Astrocyte (in vitro differentiated cells and primary cell): ENCODE measurements around the gene FGFR3. TPM values are rescaled to one million over a fixed set of nuclear protein-coding genes. Genes with fewer than 3 reads are reported as not detected.

ENCODE experiments used
- DNase-seq: peaks from one replicate; pipeline ENCODE4 v3.0.0-alpha.2; 2010; ENCODE audit warnings: low read depth
- FAIRE-seq: peaks from 2 replicates; lab custom pipeline; 2011; peaks lifted over from hg19 to GRCh38; lab: Jason Lieb, UNC
- H2AFZ ChIP-seq: 2 replicates; pipeline ENCODE4 v1.6.0; 2012; ENCODE audit warnings: low read depth, low read length, inconsistent platforms
- H3K27ac ChIP-seq: 2 replicates; pipeline ENCODE4 v1.5.1; 2011; ENCODE audit warnings: low read depth, low read length, inconsistent platforms
- H3K27me3 ChIP-seq: 2 replicates; pipeline ENCODE4 v1.6.0; 2011; ENCODE audit warnings: low read length, inconsistent platforms; ENCODE audit not compliant: insufficient read depth
- H3K36me3 ChIP-seq: 2 replicates; pipeline ENCODE4 v1.5.1; 2011; ENCODE audit warnings: low read length, inconsistent platforms; ENCODE audit not compliant: insufficient read depth
- H3K4me1 ChIP-seq: 2 replicates; pipeline ENCODE4 v1.5.1; 2011; ENCODE audit warnings: low read length, inconsistent platforms; ENCODE audit not compliant: insufficient read depth
- H3K4me2 ChIP-seq: 2 replicates; pipeline ENCODE4 v1.6.0; 2012; ENCODE audit warnings: low read length, inconsistent platforms
- H3K4me3 ChIP-seq: 2 replicates; pipeline ENCODE4 v1.5.1; 2011; ENCODE audit warnings: low read depth, mild to moderate bottlenecking, low read length, inconsistent platforms; ENCODE audit not compliant: insufficient read depth
- H3K79me2 ChIP-seq: 2 replicates; pipeline ENCODE4 v1.6.0; 2012; ENCODE audit warnings: mild to moderate bottlenecking, low read length, inconsistent platforms; ENCODE audit not compliant: insufficient read depth
- H3K9ac ChIP-seq: 2 replicates; pipeline ENCODE4 v1.6.0; 2012; ENCODE audit warnings: mild to moderate bottlenecking, low read length, inconsistent platforms
- H3K9me3 ChIP-seq: 2 replicates; pipeline ENCODE4 v1.5.1; 2012; ENCODE audit warnings: low read depth, mild to moderate bottlenecking, low read length, inconsistent platforms; ENCODE audit not compliant: insufficient read depth
- H4K20me1 ChIP-seq: 2 replicates; pipeline ENCODE4 v1.6.0; 2012; ENCODE audit warnings: low read length, inconsistent platforms; ENCODE audit not compliant: insufficient read depth
- H3K27ac Mint-ChIP-seq: one replicate; pipeline ENCODE4 v1.8.0; 2021; ENCODE audit warnings: mild to moderate bottlenecking, mixed read lengths; ENCODE audit not compliant: unreplicated experiment
- H3K27me3 Mint-ChIP-seq: one replicate; pipeline ENCODE4 v1.8.0; 2021; ENCODE audit warnings: low read depth, mixed read lengths; ENCODE audit not compliant: unreplicated experiment
- H3K36me3 Mint-ChIP-seq: one replicate; pipeline ENCODE4 v1.8.0; 2021; ENCODE audit warnings: low read depth, mixed read lengths; ENCODE audit not compliant: unreplicated experiment
- H3K4me1 Mint-ChIP-seq: one replicate; pipeline ENCODE4 v1.8.0; 2021; ENCODE audit warnings: low read depth, mixed read lengths; ENCODE audit not compliant: unreplicated experiment
- H3K4me3 Mint-ChIP-seq: one replicate; pipeline ENCODE4 v1.8.0; 2021; ENCODE audit warnings: mild to moderate bottlenecking, moderate library complexity, mixed read lengths; ENCODE audit not compliant: unreplicated experiment
- H3K9me3 Mint-ChIP-seq: one replicate; pipeline ENCODE4 v1.8.0; 2021; ENCODE audit warnings: mild to moderate bottlenecking, mixed read lengths; ENCODE audit not compliant: unreplicated experiment
- CTCF ChIP-seq: IDR thresholded peaks from 2 replicates; pipeline ENCODE4 v1.5.1; 2011; ENCODE audit warnings: low read depth, mild to moderate bottlenecking, inconsistent platforms, low read length, moderate library complexity; ENCODE audit not compliant: insufficient read depth
- EZH2 ChIP-seq: IDR thresholded peaks from 2 replicates; pipeline ENCODE4 v1.6.1; 2012; ENCODE audit warnings: mild to moderate bottlenecking, low read length, inconsistent platforms; ENCODE audit not compliant: insufficient read depth
- total RNA-seq: library from RNA; stranded (reverse); gene quantifications from 2 replicates; pipeline ENCODE4 v1.2.1, GENCODE V29; 2021

The FGFR3 gene
- total RNA-seq, 1 donor from 2014 or later: 3.9 TPM

GRCh38 chr4:1757836-1758235 is 35.3 kb upstream of the FGFR3 start:
- H3K36me3 Mint-ChIP-seq: no peaks in the 10 kb centered on the region
- DNase-seq (no peak), FAIRE-seq (no peak)
- no peak overlapping the region for H3K27ac Mint-ChIP-seq
- H3K27me3 Mint-ChIP-seq: peaks cover 4% of the 10 kb centered on the region
- H4K20me1 ChIP-seq: no peaks in the 10 kb centered on the region
- no peak overlapping the region for H3K9ac ChIP-seq
- H3K4me3 Mint-ChIP-seq: no peak overlapping the region
- no peak overlapping the region for H3K4me3 ChIP-seq
- no peaks in the 10 kb centered on the region for H3K4me1 Mint-ChIP-seq
- no peaks in the 10 kb centered on the region for H3K9me3 ChIP-seq
- no peaks in the 10 kb centered on the region for H3K36me3 ChIP-seq
- no peak overlapping the region for H3K27ac ChIP-seq
- no peak overlapping the region for H2AFZ ChIP-seq
- no peak overlapping the region for H3K4me2 ChIP-seq
- H3K4me1 ChIP-seq: no peaks in the 10 kb centered on the region
- H3K9me3 Mint-ChIP-seq: no peaks in the 10 kb centered on the region
- no peaks in the 10 kb centered on the region for H3K79me2 ChIP-seq
- TF ChIP-seq CTCF: no peak
- no peak for TF ChIP-seq EZH2
- H3K27me3 ChIP-seq: no peaks in the 10 kb centered on the region

- no peaks in the 10 kb centered on the region for H3K4me1 Mint-ChIP-seq
These were observed 34.6 kb upstream of the FGFR3 start for GRCh38 chr4:1758306-1759121.

More at GRCh38 chr4:1758306-1759121, 34.6 kb upstream of the FGFR3 start:
- peaks cover 4% of the 10 kb centered on the region for H3K27me3 Mint-ChIP-seq
- H3K9me3 ChIP-seq: no peaks in the 10 kb centered on the region
- no peak for DNase-seq
- TF ChIP-seq EZH2: no peak
- no peak for TF ChIP-seq CTCF
- no peak overlapping the region for H3K4me3 Mint-ChIP-seq
- H4K20me1 ChIP-seq: no peaks in the 10 kb centered on the region
- no peak overlapping the region for H3K4me3 ChIP-seq
- no peak overlapping the region for H3K9ac ChIP-seq
- no peaks in the 10 kb centered on the region for H3K9me3 Mint-ChIP-seq
- H3K27me3 ChIP-seq: no peaks in the 10 kb centered on the region
- H3K27ac Mint-ChIP-seq: no peak overlapping the region
- FAIRE-seq: no peak
- H3K4me1 ChIP-seq: no peaks in the 10 kb centered on the region
- no peaks in the 10 kb centered on the region for H3K79me2 ChIP-seq
- no peak overlapping the region for H3K4me2 ChIP-seq
- no peaks in the 10 kb centered on the region for H3K36me3 Mint-ChIP-seq
- no peak overlapping the region for H3K27ac ChIP-seq
- no peak overlapping the region for H2AFZ ChIP-seq
- H3K36me3 ChIP-seq: no peaks in the 10 kb centered on the region
